Keratinocyte (primary cell): ENCODE data around the gene NLRP14. TPM values are rescaled to one million over a fixed set of nuclear protein-coding genes. Genes with fewer than 3 reads are reported as not detected.

Experiments
- DNase-seq: peaks from one replicate; pipeline ENCODE4 v3.0.0-alpha.2; 2011; ENCODE audit warnings: low read depth, missing footprints, low spot score
- FAIRE-seq: peaks from 2 replicates; lab custom pipeline; 2011; peaks lifted over from hg19 to GRCh38; lab: Jason Lieb, UNC
- H2AFZ ChIP-seq: 2 replicates; pipeline ENCODE4 v1.6.0; 2012; ENCODE audit warnings: low read length, control low read depth, inconsistent platforms; ENCODE audit not compliant: control insufficient read depth
- H3K27ac ChIP-seq: 2 replicates; pipeline ENCODE4 v1.5.1; 2011; ENCODE audit warnings: low read length; ENCODE audit not compliant: control insufficient read depth, insufficient read depth
- H3K27me3 ChIP-seq: 3 replicates; pipeline ENCODE4 v1.6.0; 2011; ENCODE audit warnings: low read length; ENCODE audit not compliant: control insufficient read depth, insufficient read depth; ENCODE audit errors: extremely low read depth
- H3K36me3 ChIP-seq, 2 experiments: 2 replicates in 1 of 2; 3 replicates in 1 of 2; pipeline ENCODE4 v1.5.1; 2011; ENCODE audit warnings: low read length in 2 of 2, mild to moderate bottlenecking in 1 of 2; ENCODE audit not compliant: control insufficient read depth in 2 of 2, insufficient read depth in 2 of 2; ENCODE audit errors: extremely low read depth in 1 of 2
- H3K4me1 ChIP-seq: 3 replicates; pipeline ENCODE4 v1.5.1; 2011; ENCODE audit warnings: low read length; ENCODE audit not compliant: control insufficient read depth, insufficient read depth; ENCODE audit errors: extremely low read depth
- H3K4me2 ChIP-seq: 3 replicates; pipeline ENCODE4 v1.6.0; 2011; ENCODE audit warnings: low read depth, low read length; ENCODE audit not compliant: control insufficient read depth, insufficient read depth; ENCODE audit errors: extremely low read depth
- H3K4me3 ChIP-seq, 3 experiments: fragments of 200-600 bp in 1 of 3; sonication (generic) in 1 of 3; 2 replicates in 2 of 3; 3 replicates in 1 of 3; pipeline ENCODE4 v1.5.1; 2011 to 2016; ENCODE audit warnings: low read length in 3 of 3, mild to moderate bottlenecking in 3 of 3, control low read depth in 2 of 3, inconsistent platforms in 1 of 3, low read depth in 1 of 3, mixed read lengths in 1 of 3, mixed run types in 1 of 3, moderate library complexity in 1 of 3; ENCODE audit not compliant: control insufficient read depth in 2 of 3, insufficient read depth in 2 of 3; ENCODE audit errors: extremely low read depth in 1 of 3
- H3K79me2 ChIP-seq: 2 replicates; pipeline ENCODE4 v1.6.0; 2012; ENCODE audit warnings: low read length; ENCODE audit not compliant: control insufficient read depth, insufficient read depth
- H3K9ac ChIP-seq: 3 replicates; pipeline ENCODE4 v1.6.0; 2011; ENCODE audit warnings: low read length; ENCODE audit not compliant: control insufficient read depth, insufficient read depth; ENCODE audit errors: extremely low read depth
- H3K9me1 ChIP-seq: 3 replicates; pipeline ENCODE4 v1.6.0; 2011; ENCODE audit warnings: low read length; ENCODE audit not compliant: control insufficient read depth, insufficient read depth; ENCODE audit errors: extremely low read depth
- H3K9me3 ChIP-seq: 2 replicates; pipeline ENCODE4 v1.5.1; 2012; ENCODE audit warnings: low read depth, low read length; ENCODE audit not compliant: control insufficient read depth
- H4K20me1 ChIP-seq: 3 replicates; pipeline ENCODE4 v1.6.0; 2011; ENCODE audit warnings: low read length; ENCODE audit not compliant: control insufficient read depth, insufficient read depth; ENCODE audit errors: extremely low read depth
- CTCF ChIP-seq, 3 experiments: IDR thresholded peaks in 1 of 3; conservative IDR thresholded peaks in 1 of 3; optimal IDR thresholded peaks in 1 of 3; 2 replicates in 2 of 3; 3 replicates in 1 of 3; pipeline versions ENCODE3 to v1.5.1; 2011; ENCODE audit warnings: low read length in 3 of 3, mild to moderate bottlenecking in 3 of 3, moderate library complexity in 2 of 3, control low read depth in 1 of 3, inconsistent platforms in 1 of 3; ENCODE audit not compliant: insufficient read depth in 2 of 3; ENCODE audit errors: extremely low read depth in 1 of 3
- EZH2 ChIP-seq: IDR thresholded peaks from one replicate; pipeline ENCODE4 v1.6.1; 2012; ENCODE audit warnings: inconsistent platforms, mild to moderate bottlenecking, low read length, moderate library complexity
- dilution Hi-C: fragments of 300-500 bp; cut with MboI; formaldehyde crosslinking; loops from one replicate; pipeline ENCODE4 v1.7.0; 2020; ENCODE audit warnings: low sequenced_read_pairs; ENCODE audit not compliant: extremely low pct_ligation_motif_present
- polyA plus RNA-seq, 5 experiments: library from polyadenylated mRNA; depleted of rRNA in 3 of 5; stranded (reverse) in 3 of 5; stranded (forward) in 1 of 5; unstranded in 1 of 5; fragments of >200 nt; gene quantifications; 1 replicate in 1 of 5; 2 replicates in 3 of 5; 3 replicates in 1 of 5; pipeline versions ENCODE4 v1.2.1 to v1.2.3, GENCODE V29; 2011 to 2012; ENCODE audit warnings: missing spikeins in 2 of 5, low read depth in 1 of 5, low replicate concordance in 1 of 5

The NLRP14 gene
- polyA plus RNA-seq, 1 donor (not counting 4 experiments of a cell fraction or from before 2014, with no cell fraction given): 0.03 TPM

GRCh38 chr11:7077101-7077500 lies 56.8 kb downstream of the NLRP14 start:
- Histone ChIP-seq H3K9me1 (no peaks in the 10 kb centered on the region), H4K20me1 (no peaks in the 10 kb centered on the region)

GRCh38 chr11:7079545-7080135 lies 59.4 kb downstream of the NLRP14 start:
- H3K27ac ChIP-seq: no peak overlapping the region
- dilution Hi-C loops: no loop called here
- DNase-seq (no peak), FAIRE-seq (no peak)
- no peak overlapping the region for H3K4me3 ChIP-seq
- no peak overlapping the region for H3K4me2 ChIP-seq
- no peak overlapping the region for H2AFZ ChIP-seq
- no peaks in the 10 kb centered on the region for H3K9me3 ChIP-seq
- H4K20me1 ChIP-seq: no peaks in the 10 kb centered on the region
- H3K4me1 ChIP-seq: no peaks in the 10 kb centered on the region
- TF ChIP-seq CTCF (optimal IDR thresholded peaks at IDR 0.05 in 1 of 3, IDR thresholded peaks at IDR 0.05 in 1 of 3, conservative IDR thresholded peaks at IDR 0.05 in 1 of 3; ENCODE audit: extremely low read depth in 1 of 3, insufficient read depth in 2 of 3, low read length in 3 of 3) (no peak), EZH2 (no peak)
- H3K36me3 ChIP-seq: no peaks in the 10 kb centered on the region
- H3K27me3 ChIP-seq: no peaks in the 10 kb centered on the region
- no peaks in the 10 kb centered on the region for H3K79me2 ChIP-seq
- H3K9ac ChIP-seq: no peak overlapping the region
- no peaks in the 10 kb centered on the region for H3K9me1 ChIP-seq

More at GRCh38 chr11:7077101-7077500, 56.8 kb downstream of the NLRP14 start:
- no peaks in the 10 kb centered on the region for H3K36me3 ChIP-seq
- no peak overlapping the region for H3K4me2 ChIP-seq
- H2AFZ ChIP-seq: no peak overlapping the region
- H3K9me3 ChIP-seq: no peaks in the 10 kb centered on the region
- no peaks in the 10 kb centered on the region for H3K4me1 ChIP-seq
- dilution Hi-C loops: no loop called here
- H3K4me3 ChIP-seq: no peak overlapping the region
- H3K79me2 ChIP-seq: no peaks in the 10 kb centered on the region
- no peak for DNase-seq
- no peak overlapping the region for H3K27ac ChIP-seq
- no peak for FAIRE-seq
- TF ChIP-seq EZH2 (no peak), CTCF (optimal IDR thresholded peaks at IDR 0.05 in 1 of 3, IDR thresholded peaks at IDR 0.05 in 1 of 3, conservative IDR thresholded peaks at IDR 0.05 in 1 of 3; ENCODE audit: extremely low read depth in 1 of 3, insufficient read depth in 2 of 3, low read length in 3 of 3) (no peak)
- H3K9ac ChIP-seq: no peak overlapping the region
- H3K27me3 ChIP-seq: no peaks in the 10 kb centered on the region
